ENCODE results near the gene DOCK9.

DNA sequence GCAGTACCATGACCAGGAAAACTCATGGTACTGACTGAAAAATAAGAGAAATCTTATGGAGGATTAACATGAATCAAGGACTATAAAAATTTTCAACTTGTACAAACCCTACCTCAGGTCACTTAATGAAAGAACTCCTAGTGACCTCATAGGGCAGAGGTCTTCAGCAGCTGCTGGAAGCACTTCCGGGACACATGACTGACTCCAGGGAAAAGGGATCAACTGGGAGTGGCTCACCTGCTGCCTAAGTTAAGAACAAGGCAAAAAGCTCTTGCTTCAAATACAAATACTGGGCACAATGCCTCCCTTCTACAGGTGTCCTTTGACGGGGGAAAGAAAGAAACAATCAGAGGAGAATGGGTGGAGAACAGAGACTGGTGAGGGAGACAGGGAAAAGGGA, 18.6 kb downstream of the DOCK9 start:
- TF ChIP-seq, protein P1, sequence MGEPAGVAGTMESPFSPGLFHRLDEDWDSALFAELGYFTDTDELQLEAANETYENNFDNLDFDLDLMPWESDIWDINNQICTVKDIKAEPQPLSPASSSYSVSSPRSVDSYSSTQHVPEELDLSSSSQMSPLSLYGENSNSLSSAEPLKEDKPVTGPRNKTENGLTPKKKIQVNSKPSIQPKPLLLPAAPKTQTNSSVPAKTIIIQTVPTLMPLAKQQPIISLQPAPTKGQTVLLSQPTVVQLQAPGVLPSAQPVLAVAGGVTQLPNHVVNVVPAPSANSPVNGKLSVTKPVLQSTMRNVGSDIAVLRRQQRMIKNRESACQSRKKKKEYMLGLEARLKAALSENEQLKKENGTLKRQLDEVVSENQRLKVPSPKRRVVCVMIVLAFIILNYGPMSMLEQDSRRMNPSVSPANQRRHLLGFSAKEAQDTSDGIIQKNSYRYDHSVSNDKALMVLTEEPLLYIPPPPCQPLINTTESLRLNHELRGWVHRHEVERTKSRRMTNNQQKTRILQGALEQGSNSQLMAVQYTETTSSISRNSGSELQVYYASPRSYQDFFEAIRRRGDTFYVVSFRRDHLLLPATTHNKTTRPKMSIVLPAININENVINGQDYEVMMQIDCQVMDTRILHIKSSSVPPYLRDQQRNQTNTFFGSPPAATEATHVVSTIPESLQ (CRISPR knock-in tag; IDR thresholded peaks at IDR 0.05): no peak
- no peak for TF ChIP-seq ZNF121 (CRISPR knock-in tag; IDR thresholded peaks at IDR 0.05)
- TF ChIP-seq, protein P2, sequence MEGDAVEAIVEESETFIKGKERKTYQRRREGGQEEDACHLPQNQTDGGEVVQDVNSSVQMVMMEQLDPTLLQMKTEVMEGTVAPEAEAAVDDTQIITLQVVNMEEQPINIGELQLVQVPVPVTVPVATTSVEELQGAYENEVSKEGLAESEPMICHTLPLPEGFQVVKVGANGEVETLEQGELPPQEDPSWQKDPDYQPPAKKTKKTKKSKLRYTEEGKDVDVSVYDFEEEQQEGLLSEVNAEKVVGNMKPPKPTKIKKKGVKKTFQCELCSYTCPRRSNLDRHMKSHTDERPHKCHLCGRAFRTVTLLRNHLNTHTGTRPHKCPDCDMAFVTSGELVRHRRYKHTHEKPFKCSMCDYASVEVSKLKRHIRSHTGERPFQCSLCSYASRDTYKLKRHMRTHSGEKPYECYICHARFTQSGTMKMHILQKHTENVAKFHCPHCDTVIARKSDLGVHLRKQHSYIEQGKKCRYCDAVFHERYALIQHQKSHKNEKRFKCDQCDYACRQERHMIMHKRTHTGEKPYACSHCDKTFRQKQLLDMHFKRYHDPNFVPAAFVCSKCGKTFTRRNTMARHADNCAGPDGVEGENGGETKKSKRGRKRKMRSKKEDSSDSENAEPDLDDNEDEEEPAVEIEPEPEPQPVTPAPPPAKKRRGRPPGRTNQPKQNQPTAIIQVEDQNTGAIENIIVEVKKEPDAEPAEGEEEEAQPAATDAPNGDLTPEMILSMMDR (IDR thresholded peaks at IDR 0.05): no peak
- TF ChIP-seq, protein P3, sequence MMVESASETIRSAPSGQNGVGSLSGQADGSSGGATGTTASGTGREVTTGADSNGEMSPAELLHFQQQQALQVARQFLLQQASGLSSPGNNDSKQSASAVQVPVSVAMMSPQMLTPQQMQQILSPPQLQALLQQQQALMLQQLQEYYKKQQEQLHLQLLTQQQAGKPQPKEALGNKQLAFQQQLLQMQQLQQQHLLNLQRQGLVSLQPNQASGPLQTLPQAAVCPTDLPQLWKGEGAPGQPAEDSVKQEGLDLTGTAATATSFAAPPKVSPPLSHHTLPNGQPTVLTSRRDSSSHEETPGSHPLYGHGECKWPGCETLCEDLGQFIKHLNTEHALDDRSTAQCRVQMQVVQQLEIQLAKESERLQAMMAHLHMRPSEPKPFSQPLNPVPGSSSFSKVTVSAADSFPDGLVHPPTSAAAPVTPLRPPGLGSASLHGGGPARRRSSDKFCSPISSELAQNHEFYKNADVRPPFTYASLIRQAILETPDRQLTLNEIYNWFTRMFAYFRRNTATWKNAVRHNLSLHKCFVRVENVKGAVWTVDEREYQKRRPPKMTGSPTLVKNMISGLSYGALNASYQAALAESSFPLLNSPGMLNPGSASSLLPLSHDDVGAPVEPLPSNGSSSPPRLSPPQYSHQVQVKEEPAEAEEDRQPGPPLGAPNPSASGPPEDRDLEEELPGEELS (CRISPR knock-in tag; IDR thresholded peaks at IDR 0.05): no peak
- TF ChIP-seq, protein P4, sequence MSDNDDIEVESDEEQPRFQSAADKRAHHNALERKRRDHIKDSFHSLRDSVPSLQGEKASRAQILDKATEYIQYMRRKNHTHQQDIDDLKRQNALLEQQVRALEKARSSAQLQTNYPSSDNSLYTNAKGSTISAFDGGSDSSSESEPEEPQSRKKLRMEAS (CRISPR knock-in tag; IDR thresholded peaks at IDR 0.05): no peak
- TF ChIP-seq, protein P5, sequence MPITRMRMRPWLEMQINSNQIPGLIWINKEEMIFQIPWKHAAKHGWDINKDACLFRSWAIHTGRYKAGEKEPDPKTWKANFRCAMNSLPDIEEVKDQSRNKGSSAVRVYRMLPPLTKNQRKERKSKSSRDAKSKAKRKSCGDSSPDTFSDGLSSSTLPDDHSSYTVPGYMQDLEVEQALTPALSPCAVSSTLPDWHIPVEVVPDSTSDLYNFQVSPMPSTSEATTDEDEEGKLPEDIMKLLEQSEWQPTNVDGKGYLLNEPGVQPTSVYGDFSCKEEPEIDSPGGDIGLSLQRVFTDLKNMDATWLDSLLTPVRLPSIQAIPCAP (CRISPR knock-in tag; IDR thresholded peaks at IDR 0.05): no peak

Data from WTC11 (cell line).